PC-3 (cell line): ENCODE data around the gene SIRPB2. TPM values are rescaled to one million over a fixed set of nuclear protein-coding genes. Genes with fewer than 3 reads are reported as not detected.

Experiments
- ATAC-seq: fragments of 200-7000 bp; cut with Tn5 transposase; 2 replicates; pipeline ENCODE4 v1.9.1; 2020; ENCODE audit warnings: mild to moderate bottlenecking, moderate library complexity
- BruUV-seq: library from RNA; stranded (reverse); fragments of 400-500 nt; replicated peaks from 2 replicates; lab custom pipeline; 2021; lab: Mats Ljungman, UMichigan
- CTCF ChIA-PET: fragments of 300-600 bp; sonication (Branson Sonifier 250); formaldehyde crosslinking; loops from one replicate; lab custom pipeline; 2022; ENCODE audit warnings: antibody characterized with exemption; lab: Charles Lee
- POLR2A ChIA-PET: fragments of 300-600 bp; sonication (Branson Sonifier 250); formaldehyde crosslinking; loops from one replicate; lab custom pipeline; 2022; ENCODE audit warnings: antibody characterized with exemption; ENCODE audit not compliant: unreplicated experiment; lab: Charles Lee
- DNase-seq: peaks from one replicate; pipeline ENCODE4 v3.0.0-alpha.2; 2015
- H2AFZ ChIP-seq: fragments of 300-600 bp; sonication (generic); 2 replicates; pipeline ENCODE4 v1.6.0; 2016; ENCODE audit warnings: antibody characterized with exemption, low read length
- H3F3A ChIP-seq: fragments of 300-600 bp; sonication (generic); one replicate; pipeline ENCODE4 v1.6.0; 2017; ENCODE audit warnings: antibody characterized with exemption, low read length, control low read depth, mild to moderate bottlenecking; ENCODE audit not compliant: unreplicated experiment
- H3K27ac ChIP-seq: fragments of 300-600 bp; sonication (generic); 2 replicates; pipeline ENCODE4 v1.5.1; 2016; ENCODE audit warnings: mild to moderate bottlenecking, low read length
- H3K27me3 ChIP-seq: fragments of 300-600 bp; sonication (generic); 2 replicates; pipeline ENCODE4 v1.6.1; 2016; ENCODE audit warnings: low read length, mixed read lengths
- H3K36me3 ChIP-seq: fragments of 300-600 bp; sonication (generic); 2 replicates; pipeline ENCODE4 v1.6.1; 2016; ENCODE audit warnings: low read depth, mixed run types, low read length, mixed read lengths
- H3K4me1 ChIP-seq: fragments of 300-600 bp; sonication (generic); 2 replicates; pipeline ENCODE4 v1.5.1; 2016; ENCODE audit warnings: low read length; ENCODE audit not compliant: insufficient read depth
- H3K4me2 ChIP-seq: fragments of 300-600 bp; sonication (generic); 2 replicates; pipeline ENCODE4 v1.6.0; 2016; ENCODE audit warnings: low read length
- H3K4me3 ChIP-seq: fragments of 300-600 bp; sonication (generic); 2 replicates; pipeline ENCODE4 v1.5.1; 2016; ENCODE audit warnings: mild to moderate bottlenecking, low read length, mixed read lengths
- H3K79me2 ChIP-seq: fragments of 300-600 bp; sonication (generic); 2 replicates; pipeline ENCODE4 v1.6.1; 2017; ENCODE audit warnings: low read length, mixed read lengths
- H3K9ac ChIP-seq: fragments of 300-600 bp; sonication (generic); 2 replicates; pipeline ENCODE4 v1.6.0; 2016; ENCODE audit warnings: mild to moderate bottlenecking, low read length
- H3K9me2 ChIP-seq: fragments of 300-600 bp; sonication (generic); replicated peaks from 2 replicates; pipeline ENCODE4 v1.6.1; 2016; ENCODE audit warnings: mixed run types, low read length, mixed read lengths
- H3K9me3 ChIP-seq: fragments of 300-600 bp; sonication (generic); 2 replicates; pipeline ENCODE4 v1.6.1; 2016; ENCODE audit warnings: low read length, mixed read lengths
- H4K20me1 ChIP-seq: fragments of 300-600 bp; sonication (generic); 2 replicates; pipeline ENCODE4 v1.6.1; 2016; ENCODE audit warnings: low read length, mixed read lengths
- CTCF ChIP-seq: fragments of 300-600 bp; sonication (generic); conservative IDR thresholded peaks from 2 replicates; pipeline ENCODE4 v1.5.1; 2017; ENCODE audit warnings: antibody characterized with exemption, low read depth, mild to moderate bottlenecking, low read length
- EZH2 ChIP-seq: fragments of 300-600 bp; sonication (generic); IDR thresholded peaks from one replicate; pipeline ENCODE4 v1.6.1; 2017; ENCODE audit warnings: antibody characterized with exemption, mild to moderate bottlenecking, low read length; ENCODE audit not compliant: unreplicated experiment
- EZH2phosphoT487 ChIP-seq: fragments of 300-600 bp; sonication (generic); IDR thresholded peaks from 2 replicates; pipeline ENCODE4 v1.6.1; 2018; ENCODE audit warnings: mild to moderate bottlenecking, antibody characterized with exemption, low read length, borderline replicate concordance
- intact Hi-C: fragments of 100-400 bp; cut with micrococcal nuclease; formaldehyde crosslinking; loops from 2 replicates; pipeline ENCODE4 v1.9.0; 2023
- total RNA-seq: library from RNA; depleted of rRNA; stranded (reverse); fragments of >200 nt; gene quantifications from 2 replicates; pipeline ENCODE4 v1.2.3, GENCODE V29; 2014

SIRPB2 gene
- total RNA-seq, 1 experiment from 2014 or later, result 2.1 TPM

GRCh38 chr20:1469306-1469905 is 21.8 kb downstream of the SIRPB2 start:
- Histone ChIP-seq H3K4me2 (peak overlapping the region; percentile 76), H3K27ac (peak overlapping the region; percentile 67), H3K36me3 (peaks cover 11% of the 10 kb centered on the region; the same call in 1 of the 2 replicates), H3K79me2 (peaks cover 22% of the 10 kb centered on the region), H3K9me3 (no peaks in the 10 kb centered on the region), H2AFZ (no peak overlapping the region), H3K4me3 (peak overlapping the region; percentile 25; the same call in 1 of the 2 replicates), H3F3A (no peaks in the 10 kb centered on the region), H4K20me1 (peaks cover 13% of the 10 kb centered on the region), H3K9me2 (no peaks in the 10 kb centered on the region), H3K9ac (peak overlapping the region; percentile 34), H3K4me1 (peaks cover 54% of the 10 kb centered on the region), H3K27me3 (no peaks in the 10 kb centered on the region)
- no TSS peak for BruUV-seq
- CTCF ChIA-PET, result interaction anchor here (4.9 kb wide), 1 partner anchor 34 kb away, joined by 44 read pairs; no protein-coding TSS in a partner anchor
- TF ChIP-seq EZH2 (no peak), EZH2phosphoT487 (no peak), CTCF (no peak)
- POLR2A ChIA-PET, result no interaction called here
- no peak for ATAC-seq
- DNase-seq, result no peak
- intact Hi-C loops, result no loop called here

GRCh38 chr20:1468117-1468624 is 23.0 kb downstream of the SIRPB2 start:
- Histone ChIP-seq H3K4me3 (no peak overlapping the region), H3K79me2 (peaks cover 34% of the 10 kb centered on the region), H3K9ac (no peak overlapping the region), H3K9me2 (no peaks in the 10 kb centered on the region), H4K20me1 (peaks cover 26% of the 10 kb centered on the region), H3K27ac (no peak overlapping the region), H2AFZ (no peak overlapping the region), H3K4me2 (no peak overlapping the region), H3K9me3 (no peaks in the 10 kb centered on the region), H3K27me3 (no peaks in the 10 kb centered on the region), H3K36me3 (peaks cover 23% of the 10 kb centered on the region; the same call in 1 of the 2 replicates), H3F3A (no peaks in the 10 kb centered on the region), H3K4me1 (peaks cover 56% of the 10 kb centered on the region)
- no peak for DNase-seq
- intact Hi-C loops, result no loop called here
- ChIA-PET CTCF (interaction anchor here (4.9 kb wide), 1 partner anchor 35 kb away, joined by 44 read pairs; no protein-coding TSS in a partner anchor), POLR2A (no interaction called here)
- no TSS peak for BruUV-seq
- no peak for ATAC-seq
- no peak for TF ChIP-seq EZH2

GRCh38 chr20:1467355-1468116 is 23.7 kb downstream of the SIRPB2 start:
- H3K9me2 ChIP-seq, result no peaks in the 10 kb centered on the region
- H4K20me1 ChIP-seq, result peaks cover 31% of the 10 kb centered on the region
- H3K9me3 ChIP-seq, result no peaks in the 10 kb centered on the region
- intact Hi-C loops, result no loop called here
- CTCF ChIA-PET, result interaction anchor here (0.6 to 4.9 kb wide), 2 partner anchors 36 to 309 kb away, joined by 3 to 44 read pairs; no protein-coding TSS in a partner anchor
- TF ChIP-seq CTCF (no peak), EZH2 (no peak), EZH2phosphoT487 (no peak)
- no peaks in the 10 kb centered on the region for H3K27me3 ChIP-seq
- H3K27ac ChIP-seq, result no peak overlapping the region
- 0 out of 2 replicates have a peak overlapping the region, but pooled peaks have one; percentile 17 for H2AFZ ChIP-seq
- H3K79me2 ChIP-seq, result peaks cover 41% of the 10 kb centered on the region
- no peak overlapping the region for H3K9ac ChIP-seq
- ATAC-seq (no peak), DNase-seq (no peak)
- H3K36me3 ChIP-seq, result peaks cover 28% of the 10 kb centered on the region; the same call in 1 of the 2 replicates
- no peaks in the 10 kb centered on the region for H3F3A ChIP-seq
- H3K4me1 ChIP-seq, result peaks cover 50% of the 10 kb centered on the region
- H3K4me3 ChIP-seq, result peak overlapping the region; percentile 32; the same call in 1 of the 2 replicates
- no TSS peak for BruUV-seq
- POLR2A ChIA-PET, result interaction anchor here (0.6 to 0.8 kb wide), 3 partner anchors 12 to 345 kb away, joined by 3 to 5 read pairs (median 3); no protein-coding TSS in a partner anchor
- peak overlapping the region; percentile 66 for H3K4me2 ChIP-seq
